HG03064 (cell line): ENCODE data around the gene HOXB2.

Experiments
- ATAC-seq: cut with Tn5 transposase; IDR thresholded peaks from one replicate; pipeline ENCODE4 v1.9.1; 2021; ENCODE audit warnings: low read depth; ENCODE audit not compliant: unreplicated experiment

The HOXB2 gene

DNA sequence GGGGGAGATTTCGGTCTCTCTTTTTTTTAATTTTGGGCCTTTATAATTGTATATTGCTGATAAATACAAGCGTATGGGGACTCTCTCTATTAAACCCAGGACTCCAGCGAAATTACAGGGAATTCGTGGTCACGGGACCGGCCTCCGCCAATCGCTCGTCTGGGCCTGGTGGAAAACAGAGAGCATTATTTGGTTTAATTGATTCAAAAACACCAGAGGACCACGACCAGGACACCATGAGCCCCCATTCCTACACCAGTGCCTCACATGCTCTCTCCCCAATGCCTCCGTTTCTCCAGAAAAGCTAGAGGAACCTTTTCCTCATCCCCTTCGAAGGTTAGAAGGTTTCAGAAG is at the start of gene HOXB2:
Gene HOXB2, minus strand, starts transcription at position 88 of the 354 bp plus-strand sequence. CDS start 198 bp downstream, outside the sequence.
- ATAC-seq, result no peak

DNA sequence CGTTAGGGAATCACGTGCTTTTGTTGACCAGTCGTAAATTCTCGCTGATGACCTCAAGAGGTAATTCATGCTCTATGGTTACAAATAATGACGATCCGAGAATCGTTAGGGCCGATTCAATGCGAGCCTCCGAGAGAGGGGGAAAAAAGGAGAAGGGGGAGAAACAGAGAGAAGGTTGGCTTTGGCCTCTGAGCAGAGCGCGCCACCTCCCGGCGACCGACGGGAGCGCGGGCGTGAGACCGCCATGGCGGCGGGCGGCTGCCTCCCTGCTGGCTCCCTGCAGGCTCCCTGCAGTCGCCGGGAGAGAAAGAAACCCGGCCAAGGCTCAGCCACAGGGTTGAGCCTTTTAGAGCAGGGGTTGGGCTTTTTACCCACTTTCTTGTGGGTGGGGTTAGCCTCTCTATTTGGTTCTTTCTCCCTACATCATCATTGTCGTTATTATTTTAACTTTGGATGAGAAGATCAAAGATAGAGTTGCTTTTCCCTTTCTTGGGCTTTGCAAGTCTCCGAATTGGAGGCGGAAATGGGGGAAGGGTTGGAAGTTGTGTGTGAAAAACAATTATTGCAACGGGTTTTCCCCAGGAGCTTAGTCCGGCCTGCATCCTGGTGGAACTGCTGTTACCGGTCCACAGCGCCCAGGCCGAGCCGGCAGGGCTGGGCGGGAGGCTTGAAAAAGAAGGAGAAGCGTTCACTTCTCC is 49.1 kb upstream of the HOXB2 start:
- ATAC-seq, result no peak

DNA sequence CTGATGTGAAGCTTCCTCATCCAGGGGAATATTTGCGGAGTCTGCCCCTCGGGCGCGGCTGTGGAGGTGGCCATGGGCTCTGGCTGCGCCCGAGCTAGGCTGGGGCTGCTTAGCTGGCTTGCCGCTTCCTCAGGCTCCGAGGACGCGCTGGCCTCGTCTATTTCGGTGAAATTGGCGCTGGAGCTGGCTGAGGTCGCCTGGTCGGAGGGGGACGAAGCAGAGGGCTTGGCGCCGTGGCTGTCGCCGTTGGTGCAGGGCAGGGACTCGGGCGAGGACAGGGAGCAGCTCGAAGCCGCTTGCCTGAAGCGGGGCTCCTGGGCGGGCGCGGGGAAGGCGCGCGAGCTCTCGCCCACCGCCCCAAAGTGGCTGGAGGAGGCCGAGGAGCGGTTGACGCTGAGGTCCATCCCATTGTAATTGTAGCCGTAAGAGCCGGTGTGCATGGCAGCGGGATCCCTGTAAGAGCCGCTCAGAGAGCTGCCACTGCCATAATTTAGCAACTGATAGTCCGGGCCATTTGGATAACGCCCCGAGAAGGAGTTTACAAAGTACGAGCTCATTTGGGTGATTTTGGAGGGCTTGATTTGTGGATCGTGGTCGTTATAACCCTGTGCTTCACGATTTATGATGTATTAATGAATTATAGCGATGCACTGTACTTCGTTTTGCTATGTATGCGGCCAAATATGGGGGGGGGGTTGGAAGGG is 48.4 kb upstream of the HOXB2 start, which contains the start of gene HOXB5:
Gene HOXB5, minus strand, starts transcription at position 654 of the 704 bp plus-strand sequence. Its CDS starts 97 bp downstream, at position 557.
- no peak for ATAC-seq

DNA sequence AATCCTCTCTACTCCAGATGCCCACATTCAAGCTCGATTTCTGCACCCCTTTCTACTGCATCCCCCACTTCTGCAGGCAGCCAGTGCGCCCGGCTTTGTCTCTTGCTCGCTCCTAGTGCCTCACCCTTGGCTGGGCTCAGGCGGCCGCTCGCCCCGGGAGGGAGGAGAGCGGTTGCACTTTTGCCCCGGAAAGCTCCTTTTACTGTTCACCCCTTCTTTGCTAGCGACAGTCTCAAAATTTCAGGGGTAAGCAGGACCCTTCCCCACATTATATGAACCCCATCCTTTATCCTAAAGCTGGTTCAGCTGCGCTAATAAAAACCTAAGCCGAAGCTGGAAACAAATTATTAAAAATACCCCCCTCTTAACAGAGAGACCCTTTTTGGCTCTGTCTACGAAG is 47.7 kb upstream of the HOXB2 start:
- ATAC-seq, result no peak

DNA sequence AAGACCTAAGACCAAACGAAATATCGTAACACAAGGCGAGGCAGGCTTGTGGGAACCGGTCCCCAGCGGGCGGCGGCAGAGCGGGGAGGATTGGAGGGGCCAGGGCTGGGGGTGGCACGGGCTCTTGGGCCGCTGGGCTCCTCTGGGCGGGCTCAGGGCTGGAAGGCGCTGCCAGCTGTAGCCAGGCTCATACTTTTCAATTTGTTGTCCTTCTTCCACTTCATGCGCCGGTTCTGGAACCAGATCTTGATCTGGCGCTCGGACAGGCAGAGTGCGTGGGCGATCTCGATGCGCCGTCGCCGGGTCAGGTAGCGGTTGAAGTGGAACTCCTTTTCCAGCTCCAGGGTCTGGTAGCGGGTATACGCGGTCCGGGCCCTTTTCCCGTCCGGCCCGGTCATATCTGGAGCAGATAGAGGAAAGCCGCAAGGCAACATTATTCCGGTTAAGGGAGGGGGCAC is 47.2 kb upstream of the HOXB2 start:
- no peak for ATAC-seq

DNA sequence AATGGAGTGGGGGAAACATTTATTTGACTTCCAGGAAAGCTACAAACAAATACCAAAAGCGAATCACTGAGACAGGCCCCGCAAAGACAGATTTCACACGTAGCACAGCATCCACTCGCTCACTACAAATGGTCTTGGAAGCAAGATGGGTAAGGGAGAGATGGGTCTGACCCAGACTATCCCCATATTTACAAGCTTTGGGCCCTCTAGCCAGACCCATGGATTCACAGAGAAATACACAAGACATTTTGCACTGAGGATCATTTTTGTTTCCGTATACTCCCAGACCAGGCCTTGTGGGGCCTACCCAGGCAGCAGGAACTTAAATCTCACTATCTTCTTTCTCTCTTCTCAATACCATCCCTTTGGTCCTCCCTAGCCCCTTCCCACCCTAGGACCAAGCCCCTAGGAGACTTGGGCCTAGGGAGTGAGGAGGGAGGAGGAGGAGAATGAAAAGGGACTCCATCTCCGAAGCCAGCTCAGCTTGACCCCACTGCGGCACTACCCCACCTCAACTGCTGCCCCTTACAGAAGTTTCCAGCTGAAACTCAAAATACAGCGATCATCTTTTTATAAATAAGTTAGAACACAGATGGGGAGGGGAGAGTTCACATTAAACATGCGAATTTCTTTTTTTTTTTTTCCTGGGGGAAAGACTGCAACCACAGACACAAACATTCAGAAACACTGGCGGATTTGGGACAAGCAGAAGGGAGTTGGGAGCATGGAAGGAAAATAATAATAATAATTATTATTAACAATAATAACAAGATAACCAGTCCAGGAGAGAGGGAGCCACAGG is 46.5 kb upstream of the HOXB2 start:
- no peak for ATAC-seq

DNA sequence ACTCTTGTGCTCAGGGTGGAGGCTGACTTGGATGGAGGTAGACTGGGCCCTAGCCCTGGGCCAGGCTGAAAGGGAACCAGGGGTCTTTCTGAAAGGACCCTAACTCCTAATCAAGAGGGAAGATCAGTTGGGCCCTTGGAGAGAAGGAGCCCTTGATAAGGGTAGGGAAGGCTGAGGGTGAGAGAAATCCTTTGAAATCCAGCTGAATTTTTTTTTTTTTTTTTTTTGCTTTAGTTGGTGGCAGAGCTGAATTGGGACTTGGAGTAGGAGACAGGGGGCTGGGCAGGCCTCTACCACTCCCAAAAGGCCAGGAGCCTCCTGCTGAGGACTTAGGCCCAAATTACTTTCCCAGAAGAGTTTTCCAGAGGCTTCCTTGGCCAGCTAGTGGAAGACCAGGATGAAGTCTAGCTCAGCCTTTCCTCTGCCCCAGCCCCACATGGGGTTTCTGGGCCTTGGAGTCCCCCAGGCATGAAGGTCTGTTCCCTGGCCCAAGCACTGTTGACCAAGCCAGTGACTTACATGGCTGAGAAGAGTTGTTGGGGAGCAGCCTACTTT is 45.8 kb upstream of the HOXB2 start:
- ATAC-seq, result no peak

DNA sequence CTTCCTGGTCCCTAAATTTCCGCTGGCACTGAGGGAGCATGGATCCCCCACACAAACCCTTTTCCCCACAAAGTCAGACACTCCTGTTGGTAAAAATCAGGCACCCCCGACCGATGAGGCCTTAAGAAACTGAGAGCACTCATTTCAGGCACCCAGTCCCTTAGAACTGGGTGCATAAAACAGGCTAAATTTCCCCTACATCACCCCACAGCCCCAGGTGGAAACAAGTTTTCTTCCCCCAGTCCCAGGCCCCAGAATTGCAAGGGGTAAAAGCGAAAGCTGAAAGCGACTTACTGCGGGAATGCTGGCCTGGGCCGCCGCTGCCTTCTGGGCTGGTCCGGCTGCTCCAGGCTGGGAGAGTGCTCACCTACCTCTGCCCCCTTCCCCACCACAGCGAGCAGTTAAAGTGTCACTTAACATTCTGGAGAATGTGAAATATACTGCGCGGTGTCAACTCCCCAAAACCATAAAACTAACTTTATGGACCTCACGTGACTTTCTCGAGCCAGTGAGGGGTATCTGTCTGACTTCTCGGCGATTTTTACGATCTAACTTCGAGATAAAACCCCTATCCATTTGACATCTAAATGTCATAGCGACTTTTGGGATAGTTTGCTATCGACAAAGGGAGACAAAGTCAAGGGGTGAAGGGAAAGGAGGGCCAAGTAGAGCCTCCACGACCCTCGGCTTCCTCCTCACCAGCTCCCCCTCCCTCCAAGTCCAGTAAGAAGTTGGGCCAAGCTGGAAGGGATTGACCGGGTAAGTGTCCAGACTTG is 45.1 kb upstream of the HOXB2 start, which contains the start of gene HOXB3:
Gene HOXB3, minus strand, starts transcription at position 411 of the 776 bp plus-strand sequence. CDS start 37,767 bp downstream, outside the sequence.
- no peak for ATAC-seq

DNA sequence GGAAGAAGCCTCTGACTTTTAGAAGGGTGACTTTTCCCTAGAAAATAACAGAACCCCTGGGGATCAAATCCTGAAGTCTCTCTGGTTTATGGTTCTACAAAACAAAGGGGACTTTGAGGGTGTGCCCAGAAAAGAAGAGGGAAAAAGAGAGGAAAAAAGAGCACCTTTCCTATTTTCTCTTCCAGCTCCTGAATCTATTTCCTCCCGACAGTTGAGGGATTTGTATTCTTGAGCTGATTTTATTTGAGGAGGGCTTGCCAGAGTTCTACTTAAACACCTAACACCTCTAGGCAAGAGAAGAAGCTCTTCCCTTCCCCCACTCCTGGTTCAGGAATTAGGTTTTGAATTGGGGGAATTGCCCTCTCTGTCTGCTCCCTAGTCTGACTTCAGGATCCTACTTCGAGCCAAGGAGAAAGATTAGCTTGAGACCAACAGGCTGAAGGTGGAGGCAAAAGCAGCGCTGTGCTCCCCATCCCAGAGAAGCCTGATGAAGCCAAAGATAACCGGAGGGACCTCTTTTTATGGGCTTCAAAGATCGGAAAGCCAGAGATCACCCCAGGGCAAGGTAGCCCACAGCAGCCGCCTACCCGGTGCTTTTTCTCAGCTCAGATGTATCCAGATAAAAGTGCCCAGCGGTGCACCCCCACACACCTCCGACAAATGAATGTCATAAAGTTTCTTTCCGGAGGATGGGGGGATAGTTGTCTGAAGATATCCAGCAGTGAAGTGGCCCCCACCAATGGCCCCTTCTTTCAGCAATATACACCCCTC is 44.3 kb upstream of the HOXB2 start:
- ATAC-seq, result no peak

DNA sequence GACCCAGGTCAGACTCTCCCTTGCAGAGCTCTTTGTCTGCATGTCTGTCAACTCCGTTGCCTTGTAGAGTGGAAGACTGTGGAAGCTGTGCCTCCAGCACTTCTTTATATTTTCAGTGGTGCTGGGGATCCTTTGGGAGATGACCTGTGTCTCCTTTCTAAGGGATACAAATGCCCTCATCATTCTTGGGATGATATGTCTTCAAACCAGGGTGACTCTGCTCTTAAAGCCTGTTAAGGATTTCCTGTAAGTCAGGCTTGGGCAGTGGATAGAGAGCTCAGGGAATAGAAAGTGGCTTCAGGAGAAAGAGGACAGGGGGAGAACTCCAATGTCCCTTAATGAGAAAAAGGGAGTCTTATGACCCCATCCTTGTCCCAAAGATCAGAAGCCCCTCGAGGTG is 43.6 kb upstream of the HOXB2 start:
- ATAC-seq, result no peak

DNA sequence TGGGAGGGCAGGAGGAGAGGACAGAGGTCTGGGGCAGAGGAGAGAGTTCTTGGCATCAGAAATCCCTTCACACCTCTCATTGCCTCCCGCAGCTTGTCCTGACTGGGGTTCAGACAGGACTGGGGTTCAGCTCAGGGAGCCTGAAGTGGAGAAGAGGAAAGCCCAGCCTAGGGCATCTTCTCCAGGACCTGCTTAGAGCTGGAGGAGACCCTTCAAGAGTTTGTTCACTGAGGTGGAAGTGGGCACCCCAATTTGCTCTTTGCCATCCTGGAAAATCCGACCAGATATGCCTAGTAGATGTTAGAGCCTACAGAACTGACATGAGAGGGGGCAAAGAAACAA is 43.1 kb upstream of the HOXB2 start:
- no peak for ATAC-seq

DNA sequence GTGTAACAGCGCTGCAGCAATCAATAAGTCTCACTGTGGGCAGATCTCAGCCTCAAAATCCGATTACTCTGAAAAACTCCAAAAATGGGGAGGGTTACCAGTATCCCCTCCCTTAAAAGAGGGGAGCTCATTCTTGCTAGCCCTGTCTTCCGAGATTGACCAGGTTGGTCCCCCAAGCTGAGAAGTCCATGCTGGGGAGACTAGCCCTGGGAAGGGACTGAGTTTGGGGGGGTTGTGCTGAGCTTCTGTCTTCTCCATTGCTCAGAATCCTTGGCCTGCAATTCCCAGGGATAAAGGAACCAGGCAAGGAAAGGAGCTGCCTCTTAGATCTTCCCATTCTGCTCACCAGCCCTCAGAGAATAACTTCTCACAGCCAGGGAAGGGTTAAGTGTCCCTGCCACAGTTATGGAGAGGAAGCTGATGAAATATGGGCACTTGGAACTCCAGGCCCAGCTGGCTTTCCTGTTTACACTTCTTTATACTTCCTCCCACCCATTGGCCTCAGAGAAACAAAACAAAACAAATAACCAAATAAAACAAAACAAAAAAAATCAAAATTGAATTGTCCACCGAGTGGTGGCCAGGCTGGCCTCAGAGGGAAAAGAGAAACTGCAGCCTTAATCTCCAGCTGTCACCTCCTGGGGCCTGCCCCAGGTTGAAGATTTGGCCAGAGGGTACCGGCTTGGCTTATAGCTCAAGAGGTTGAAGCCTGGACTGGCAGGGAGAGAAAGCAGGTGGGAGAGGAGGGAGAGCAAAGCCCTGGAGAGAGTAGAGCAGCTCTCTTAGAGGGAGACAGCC is 42.6 kb upstream of the HOXB2 start:
- ATAC-seq, result no peak

DNA sequence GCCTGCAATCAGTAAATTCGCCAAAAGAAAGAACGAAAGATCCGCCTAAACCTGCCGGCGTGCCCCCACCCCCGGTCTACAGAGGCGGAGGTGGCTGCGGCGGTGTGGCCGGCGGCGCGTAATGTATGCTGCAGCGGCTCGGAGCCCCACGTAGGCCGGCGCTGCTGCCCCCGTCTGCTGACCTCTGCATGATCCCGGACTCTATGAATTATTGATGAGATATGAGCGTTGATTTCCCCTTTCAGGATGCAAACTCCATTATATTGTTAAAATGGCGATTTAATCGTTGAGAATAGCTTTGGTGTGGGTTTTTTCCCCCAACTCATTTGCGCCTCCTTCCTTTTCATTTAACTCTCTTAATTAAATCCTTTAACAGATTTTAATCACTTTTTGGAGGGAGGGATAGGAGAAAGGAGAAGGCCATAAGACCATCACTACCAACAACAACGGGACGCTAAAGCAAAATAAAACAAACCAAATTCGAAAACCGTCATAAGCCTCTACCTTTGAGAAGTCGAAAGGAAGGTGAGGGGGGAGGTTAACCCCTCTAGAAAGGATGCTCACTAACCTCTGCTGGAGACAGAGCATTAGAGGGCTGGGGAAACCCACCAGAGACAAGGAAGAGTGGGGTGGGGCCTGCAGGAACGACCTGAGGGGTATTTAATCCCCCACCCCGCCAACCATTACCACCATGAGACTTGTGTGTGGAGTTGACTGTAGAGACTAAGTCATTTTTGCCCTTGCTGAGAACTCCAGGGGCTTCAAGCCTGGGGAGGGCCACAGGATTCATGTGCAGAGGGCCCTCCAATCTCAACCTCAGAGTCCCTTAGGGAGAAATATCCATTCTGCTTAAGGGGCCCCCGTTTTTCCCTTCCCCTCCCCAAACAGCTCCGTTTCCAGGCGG is 41.7 kb upstream of the HOXB2 start:
- ATAC-seq, result no peak

DNA sequence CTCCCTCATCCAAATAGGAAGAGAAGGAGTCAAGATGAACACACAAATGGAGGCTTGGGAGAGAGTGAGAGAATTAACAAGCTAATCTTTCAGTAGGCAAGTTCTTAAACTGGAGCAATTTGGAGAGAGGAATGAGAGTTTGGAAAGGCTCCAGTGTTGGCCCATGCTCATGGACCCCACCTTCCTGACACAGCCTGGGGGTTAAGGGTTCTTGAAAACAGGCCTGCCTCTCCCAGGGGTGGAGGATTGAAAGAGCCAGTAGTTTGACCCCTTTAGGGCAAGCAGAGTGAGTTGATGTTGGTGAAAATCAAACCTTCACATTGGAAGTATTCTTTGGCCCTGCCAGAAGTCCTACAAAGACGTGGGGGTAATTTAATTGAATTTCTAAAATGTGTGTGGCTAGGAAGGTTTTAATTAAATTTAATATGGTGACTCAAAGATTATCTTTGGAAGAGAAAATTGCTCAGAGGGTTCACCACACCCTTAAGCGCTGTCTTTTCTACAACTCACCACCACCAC is 39.4 kb upstream of the HOXB2 start:
- ATAC-seq, result no peak

DNA sequence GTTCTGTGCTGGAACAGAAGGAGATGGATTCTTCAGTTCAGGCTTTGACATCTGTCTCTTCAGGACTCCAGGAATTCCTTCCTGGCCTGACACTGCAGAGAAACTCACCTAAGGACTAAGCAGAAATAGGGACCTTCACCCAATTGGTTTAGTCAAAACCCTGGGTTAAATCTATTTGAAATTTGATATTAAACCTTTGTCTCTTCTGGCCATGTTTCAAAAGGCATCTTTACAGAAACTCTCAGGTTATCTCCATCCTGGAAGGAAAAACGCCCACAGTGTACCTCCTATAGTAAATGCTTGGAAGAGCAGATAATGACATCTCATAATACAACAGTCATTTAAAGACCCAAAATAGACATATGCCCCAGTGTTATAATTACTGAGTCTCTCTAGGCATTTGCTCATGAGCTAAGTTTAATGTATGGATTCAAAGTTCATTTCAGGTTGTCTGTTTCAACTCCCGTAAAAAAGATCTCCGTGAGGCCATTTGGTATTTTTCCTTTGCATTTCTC is 38.9 kb upstream of the HOXB2 start:
- ATAC-seq, result no peak

DNA sequence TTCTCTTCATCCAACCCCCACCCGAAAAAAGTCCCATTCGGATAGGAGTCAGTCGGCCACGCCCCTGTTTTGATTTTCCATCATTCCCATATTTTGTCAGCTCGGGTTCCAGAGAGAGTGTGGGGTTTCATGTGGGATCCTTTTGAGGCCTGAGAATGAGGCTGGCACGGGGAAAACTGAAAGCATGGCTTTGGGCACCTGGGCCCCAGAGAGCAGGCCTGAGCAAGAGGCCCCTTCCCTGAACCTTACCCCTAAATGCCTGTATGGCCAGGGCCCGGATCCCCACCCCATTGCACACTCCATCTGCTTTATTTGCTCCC is 37.8 kb upstream of the HOXB2 start:
- no peak for ATAC-seq

DNA sequence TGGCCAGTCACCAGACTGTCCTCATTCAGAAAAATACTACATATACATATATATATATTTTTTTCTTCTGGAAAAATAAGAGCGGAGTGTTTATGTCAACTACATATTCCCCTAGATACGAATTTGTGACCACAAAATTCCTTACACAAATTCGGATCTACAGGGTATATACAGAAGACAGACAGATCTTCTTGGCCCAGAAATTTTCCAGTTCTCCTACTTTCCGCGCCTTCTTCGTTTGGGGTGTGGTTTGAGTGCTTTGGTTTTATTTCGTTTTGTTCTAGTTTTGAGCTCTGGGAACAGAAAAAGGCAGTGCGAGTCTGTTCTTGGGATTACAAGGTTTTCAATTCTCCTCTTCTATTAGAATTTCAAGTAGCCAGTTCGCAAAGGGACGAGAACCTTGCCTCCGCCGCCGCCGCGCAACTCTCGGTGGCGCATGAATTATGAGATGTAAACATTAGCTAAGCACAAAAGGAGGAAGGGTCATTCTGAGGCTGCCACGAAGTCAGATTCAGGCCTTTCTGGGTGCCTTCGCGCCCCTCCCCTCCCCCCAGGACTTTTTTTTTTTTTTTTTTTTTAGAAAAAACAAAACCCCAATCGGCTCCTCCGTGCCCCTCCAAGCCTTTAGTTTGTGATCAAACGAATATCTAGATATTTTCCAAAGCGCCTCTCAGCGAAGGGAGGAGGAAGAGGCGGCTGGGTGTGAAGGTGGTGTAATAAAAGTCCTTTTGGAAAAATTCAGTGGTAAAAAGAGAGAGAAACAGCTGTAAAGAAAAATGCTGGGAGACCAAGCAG is 35.0 kb upstream of the HOXB2 start:
- no peak for ATAC-seq
